HL-60/S4 treated with phorbol 12-myristate 13-acetate at 8.2 ng/mL for 4 days and 3 days (cell line): ENCODE data around the gene FIGLA.

Experiments used
- in situ Hi-C: fragments of 300-500 bp; cut with MboI; formaldehyde crosslinking; loops from 2 replicates; pipeline ENCODE4 v1.15.0; 2022; ENCODE audit warnings: low sequenced_read_pairs

Gene FIGLA

GRCh38 chr2:70777450-70777849, 13.0 kb downstream of the FIGLA start:
- in situ Hi-C loops, result loop anchor here (25.0 kb wide), 1 partner anchor 160 kb away; the partner anchor contains the start of gene ATP6V1B1

DNA sequence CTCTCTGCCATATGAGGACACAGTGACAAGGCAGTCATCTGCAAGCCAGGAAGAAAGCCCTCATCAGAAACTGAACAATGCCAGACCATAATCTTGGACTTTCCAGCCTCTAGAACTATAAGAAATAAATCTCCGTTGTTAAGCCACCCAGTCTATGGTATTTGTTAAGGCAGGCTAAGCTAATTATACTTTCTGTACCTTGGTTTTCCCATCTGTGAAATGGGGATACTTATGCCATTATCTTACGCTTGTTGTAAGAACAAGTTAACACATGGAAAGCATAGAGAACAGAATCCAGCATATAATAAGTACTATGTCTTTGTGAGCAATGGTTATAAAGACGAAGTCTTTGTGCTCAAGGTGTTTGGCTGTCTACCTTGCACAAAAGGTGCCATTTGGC, 14.2 kb downstream of the FIGLA start:
- in situ Hi-C loops, result loop anchor here (25.0 kb wide), 1 partner anchor 161 kb away; the partner anchor contains the start of gene ATP6V1B1

DNA sequence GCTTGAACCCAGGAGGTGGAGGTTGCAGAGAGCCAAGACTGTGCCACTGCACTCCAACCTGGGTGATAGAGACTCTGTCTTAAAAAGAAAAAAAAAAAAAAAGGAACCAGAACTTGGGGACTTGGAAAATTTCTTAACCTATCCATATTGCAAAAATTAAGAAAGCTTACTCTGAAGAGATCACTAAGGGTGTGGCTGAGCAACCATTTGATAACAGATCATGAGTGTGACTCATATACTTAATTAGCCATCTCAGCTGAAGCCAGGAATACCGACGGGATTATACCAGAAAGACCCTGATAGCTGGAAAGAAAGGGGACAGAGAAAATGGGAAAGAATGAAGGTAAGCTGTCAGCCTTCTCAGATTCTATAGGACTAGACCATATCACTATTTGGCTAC, 15.3 kb downstream of the FIGLA start:
- in situ Hi-C loops, result loop anchor here (25.0 kb wide), 1 partner anchor 162 kb away; the partner anchor contains the start of gene ATP6V1B1

DNA sequence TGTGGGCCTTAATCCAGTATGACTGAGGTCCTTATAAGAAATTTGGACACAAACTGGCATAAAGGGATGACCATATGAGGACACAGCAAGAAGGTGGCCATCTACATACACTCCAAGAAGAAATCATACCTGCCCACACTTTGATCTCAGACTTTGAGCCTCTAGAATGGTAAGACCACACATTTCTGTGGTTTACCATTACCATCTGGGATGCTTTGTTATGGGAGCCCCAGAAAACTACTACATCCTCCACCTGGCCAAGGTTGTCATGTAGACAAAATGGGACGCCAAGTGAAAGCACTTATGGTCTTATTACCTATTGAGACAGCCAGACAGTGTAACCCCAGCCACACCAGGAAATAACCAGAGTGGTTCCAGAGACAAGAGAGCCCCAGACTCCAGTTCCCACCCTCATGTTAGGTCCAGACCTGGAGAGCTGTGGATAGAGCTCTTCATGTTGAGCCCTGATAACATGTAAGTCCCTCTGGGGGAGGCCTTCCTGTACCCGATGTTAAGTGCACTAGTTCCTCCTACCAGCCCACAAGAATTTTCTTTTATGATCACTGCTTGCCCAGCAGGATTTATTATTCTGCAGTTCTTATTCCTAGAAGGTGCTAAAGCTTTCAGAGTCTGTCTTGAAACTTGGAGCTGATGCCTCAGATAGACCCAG, 17.8 kb downstream of the FIGLA start:
- in situ Hi-C loops, result no loop called here

DNA sequence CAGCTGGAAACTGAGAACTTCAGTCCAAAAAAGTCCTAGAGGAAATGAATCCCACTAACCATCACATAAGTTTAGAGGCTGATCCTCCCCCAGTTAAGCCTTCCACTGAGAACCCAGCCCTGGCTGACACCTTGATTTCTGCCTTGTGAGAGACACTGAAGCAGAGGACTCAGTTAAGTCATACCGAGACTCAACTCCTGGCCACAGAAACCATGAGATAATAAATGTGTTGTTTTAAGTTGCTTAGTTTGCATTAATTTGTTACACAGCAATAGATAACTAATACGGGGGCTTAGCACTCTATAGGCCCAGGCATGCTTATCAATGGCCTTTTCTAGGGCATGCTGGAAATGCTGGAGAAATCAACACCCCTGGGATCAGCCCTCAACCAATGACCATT, 19.0 kb downstream of the FIGLA start:
- in situ Hi-C loops, result no loop called here

DNA sequence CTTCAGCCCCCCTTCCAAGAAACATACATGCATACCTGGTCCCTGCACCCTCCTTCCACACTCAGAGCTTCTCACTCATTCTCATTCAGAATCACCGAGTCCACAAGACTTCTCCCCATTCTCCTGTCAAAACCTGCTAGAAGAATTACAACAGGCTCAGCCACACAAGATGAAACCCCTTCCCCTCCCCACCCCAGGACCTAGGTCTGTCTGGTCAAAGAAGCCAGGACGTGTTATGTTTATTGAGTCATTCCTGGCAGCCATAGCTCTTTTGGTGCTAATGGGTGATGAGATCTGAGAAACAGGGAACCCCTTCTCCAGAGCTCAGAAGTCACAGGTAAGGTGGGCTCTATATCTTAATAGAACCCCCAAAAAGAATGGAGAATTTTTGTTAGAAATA, 21.0 kb downstream of the FIGLA start:
- in situ Hi-C loops, result no loop called here

DNA sequence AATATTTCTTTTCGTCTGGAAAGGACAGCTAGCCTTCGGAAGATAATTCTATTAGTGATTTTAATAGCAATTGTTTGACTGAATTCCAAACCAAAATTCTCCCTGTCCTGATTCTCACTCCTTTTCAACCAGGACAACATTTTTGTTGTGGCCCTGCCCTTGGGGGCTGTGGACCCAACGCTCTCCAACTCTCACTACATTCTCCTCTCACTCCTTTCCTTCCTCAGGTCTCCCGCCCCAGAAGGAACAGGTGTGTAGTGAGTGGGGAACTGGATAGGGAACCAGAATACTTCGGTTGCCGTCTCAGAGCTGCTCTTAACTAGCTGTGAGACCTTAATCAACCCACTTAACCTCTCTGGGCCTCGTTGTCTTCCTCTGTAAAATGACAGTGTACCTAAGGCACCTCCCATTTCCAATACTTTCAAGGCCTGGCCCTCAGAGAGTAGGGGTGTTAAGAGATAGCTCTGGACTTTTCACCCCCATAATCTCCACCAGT, 21.8 kb downstream of the FIGLA start:
- in situ Hi-C loops, result no loop called here

GRCh38 chr2:70767699-70768589, 22.5 kb downstream of the FIGLA start, which contains the start of gene ADD2:
TSS of gene ADD2 (minus strand) at chr2:70768200. CDS start at chr2:70706408, 61,792 bp downstream.
- in situ Hi-C loops, result no loop called here

GRCh38 chr2:70767079-70767698, 23.3 kb downstream of the FIGLA start:
- in situ Hi-C loops, result no loop called here

DNA sequence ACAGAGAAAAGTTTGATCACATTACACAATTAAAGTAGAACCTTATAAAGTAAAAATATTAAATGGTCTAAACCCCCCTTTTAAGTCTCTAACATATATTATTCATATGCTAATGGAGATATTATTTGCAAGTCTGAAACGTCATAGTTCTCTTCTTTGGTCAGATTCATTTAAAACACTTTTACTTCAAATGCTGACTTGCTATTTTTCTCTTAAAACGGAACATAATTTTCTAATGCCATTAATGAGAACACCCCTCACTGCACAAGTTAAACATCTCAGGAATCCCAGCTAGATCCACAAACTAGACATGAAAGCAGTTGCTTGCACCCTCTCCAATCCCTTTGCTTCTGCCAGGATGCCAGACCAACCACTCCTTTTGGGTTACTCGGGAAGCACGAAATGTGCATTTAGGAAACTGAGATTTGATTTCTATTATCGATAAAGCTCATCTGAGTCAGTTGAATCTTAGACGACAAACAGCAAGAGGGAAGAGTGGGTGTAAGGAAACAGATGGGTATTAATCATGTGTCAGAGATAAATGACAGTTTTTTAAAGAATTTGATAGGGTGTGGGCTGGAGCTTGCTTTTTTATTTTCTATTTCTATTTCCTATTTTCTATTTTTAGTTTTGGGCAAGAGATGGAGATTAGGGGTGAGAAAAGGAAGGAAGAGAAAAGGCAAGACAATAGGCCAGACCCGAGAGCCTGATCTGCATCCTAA, 23.9 kb downstream of the FIGLA start:
- in situ Hi-C loops, result no loop called here

- in situ Hi-C loops, result no loop called here
Measured at GRCh38 chr2:70765507-70765906, 24.9 kb downstream of the FIGLA start.

DNA sequence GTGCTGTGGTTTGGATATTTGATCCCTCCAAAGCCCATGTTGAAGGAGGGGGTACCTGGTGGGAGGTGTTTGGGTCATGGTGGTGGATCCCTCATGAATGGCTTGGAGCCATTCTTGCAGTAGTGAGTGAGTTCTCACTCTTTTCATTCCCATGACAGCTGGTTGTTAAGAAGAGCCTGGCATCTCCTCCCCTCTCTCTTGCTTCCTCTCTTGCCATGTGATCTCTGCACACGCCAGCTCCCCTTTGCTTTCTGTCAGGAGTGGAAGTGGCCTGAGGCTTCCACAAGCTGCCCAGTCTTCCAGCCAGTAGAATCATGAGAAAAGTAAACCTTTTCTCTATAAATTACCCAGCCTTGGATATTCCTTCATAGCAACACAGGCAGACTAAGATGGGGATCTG, 31.0 kb downstream of the FIGLA start:
- in situ Hi-C loops, result no loop called here

- in situ Hi-C loops, result no loop called here
Measured at GRCh38 chr2:70757966-70758365, 32.5 kb downstream of the FIGLA start.

- in situ Hi-C loops, result no loop called here
Measured at GRCh38 chr2:70757360-70757759, 33.1 kb downstream of the FIGLA start.

GRCh38 chr2:70756128-70756527, 34.3 kb downstream of the FIGLA start:
- in situ Hi-C loops, result no loop called here

- in situ Hi-C loops, result no loop called here
Measured at GRCh38 chr2:70753902-70754301, 36.5 kb downstream of the FIGLA start.

GRCh38 chr2:70753031-70753430, 37.4 kb downstream of the FIGLA start:
- in situ Hi-C loops, result no loop called here

DNA sequence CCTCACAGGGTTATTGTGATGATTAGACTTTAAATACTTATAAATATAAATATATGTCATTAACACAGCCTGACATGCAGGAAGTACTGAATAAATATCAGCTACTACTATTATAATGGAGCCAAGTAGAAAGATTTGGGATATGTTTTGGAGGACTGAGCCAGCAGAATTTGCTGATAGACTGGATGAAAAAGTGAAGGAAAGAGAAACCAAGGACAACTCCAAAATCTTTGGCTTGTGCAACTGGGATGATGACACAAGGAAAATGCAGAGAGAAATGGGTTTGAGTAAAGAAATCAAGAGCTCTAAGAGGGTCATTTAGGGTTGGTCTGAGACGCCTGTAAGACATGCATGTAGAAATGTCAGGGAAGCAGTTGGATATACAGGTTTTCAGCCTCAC, 38.0 kb downstream of the FIGLA start:
- in situ Hi-C loops, result no loop called here

DNA sequence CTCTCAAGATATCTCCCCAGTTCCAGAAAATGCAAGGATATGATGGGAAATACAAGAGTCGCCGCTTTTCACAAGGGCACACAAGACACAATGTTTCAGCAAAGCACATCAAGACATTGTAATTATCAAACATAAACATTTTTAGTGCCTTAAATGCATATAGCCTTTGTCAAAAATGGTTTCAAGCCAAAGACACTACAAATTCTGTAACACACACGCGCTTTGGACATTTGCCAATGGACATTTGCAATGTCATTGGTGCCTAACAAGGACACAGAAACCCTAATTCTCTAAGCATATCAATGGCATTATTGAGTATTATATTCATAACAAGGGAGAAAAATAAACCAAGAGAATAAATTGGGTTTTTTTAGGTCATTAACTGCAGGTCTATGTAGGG, 38.6 kb downstream of the FIGLA start:
- in situ Hi-C loops, result no loop called here

DNA sequence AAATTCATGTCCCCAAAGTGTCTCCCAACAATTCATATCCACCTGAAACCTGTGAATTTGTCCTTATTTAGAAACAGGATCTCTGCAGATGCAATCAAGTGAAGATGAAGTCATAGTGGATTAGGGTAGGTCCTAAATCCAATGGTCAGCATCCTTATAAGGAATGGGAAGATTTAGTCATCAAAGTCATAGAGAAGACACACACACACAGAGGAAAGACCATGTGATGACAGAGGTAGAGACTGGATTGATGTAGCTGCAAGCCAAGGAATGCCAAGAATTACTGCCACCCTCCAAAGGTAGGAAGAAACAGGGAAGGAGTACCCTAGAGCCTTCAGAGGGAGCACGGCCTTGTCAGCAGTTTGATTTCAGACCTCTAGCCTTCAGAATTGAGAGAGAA, 40.1 kb downstream of the FIGLA start:
- in situ Hi-C loops, result no loop called here
